A549 (cell line): ENCODE data around the gene TMEM255B. TPM values are rescaled to one million over a fixed set of nuclear protein-coding genes. Genes with fewer than 3 reads are reported as not detected.

Source experiments
- ATAC-seq, 2 experiments: fragments of 200-7000 bp in 1 of 2; fragments of >200 bp in 1 of 2; cut with Nextera tagmentation in 1 of 2; cut with Tn5 transposase in 1 of 2; 3 replicates each; pipeline versions ENCODE4 v1.8.0 to v1.9.1; 2018 to 2020; ENCODE audit warnings: mild to moderate bottlenecking in 1 of 2, moderate library complexity in 1 of 2
- CTCF ChIA-PET: fragments of 300-600 bp; sonication (Branson Sonifier 250); formaldehyde crosslinking; extraction: SDS; loops from one replicate; lab custom pipeline; 2021; ENCODE audit warnings: antibody characterized with exemption, inconsistent platforms; lab: Yijun Ruan, JAX
- POLR2A ChIA-PET: fragments of 350-600 bp; formaldehyde crosslinking; extraction: SDS; loops from one replicate; lab custom pipeline; 2021; ENCODE audit warnings: antibody characterized with exemption, inconsistent platforms; lab: Yijun Ruan, JAX
- DNase-seq, 2 experiments: peaks; one replicate each; pipeline versions ENCODE4 v3.0.0 to v3.0.0-alpha.2; 2011 to 2016; ENCODE audit warnings: low read depth in 1 of 2, low spot score in 1 of 2
- FAIRE-seq: peaks from 2 replicates; lab custom pipeline; 2011; peaks lifted over from hg19 to GRCh38; lab: Jason Lieb, UNC
- H3K27ac ChIP-seq, 2 experiments: fragments of >200 bp; sonication (Bioruptor Twin); formaldehyde crosslinking; 3 replicates each; pipeline ENCODE4 v1.5.1; 2016 to 2017
- H3K4me1 ChIP-seq: fragments of >200 bp; sonication (Bioruptor Twin); formaldehyde crosslinking; 3 replicates; pipeline ENCODE4 v1.6.1; 2016
- H3K4me2 ChIP-seq: fragments of >200 bp; sonication (Bioruptor Twin); formaldehyde crosslinking; 3 replicates; pipeline ENCODE4 v1.6.1; 2016
- H3K4me3 ChIP-seq: fragments of >200 bp; sonication (Bioruptor Twin); formaldehyde crosslinking; 3 replicates; pipeline ENCODE4 v1.5.1; 2016
- H3K9me3 ChIP-seq: fragments of >200 bp; sonication (Bioruptor Twin); formaldehyde crosslinking; 3 replicates; pipeline ENCODE4 v1.6.1; 2016
- CBX2 ChIP-seq: fragments of 200-600 bp; sonication (generic); IDR thresholded peaks from 2 replicates; pipeline ENCODE4 v1.6.1; 2016; ENCODE audit warnings: low read depth, mild to moderate bottlenecking, borderline replicate concordance
- CTCF ChIP-seq: fragments of >200 bp; sonication (Bioruptor Twin); formaldehyde crosslinking; IDR thresholded peaks from 3 replicates; pipeline ENCODE4 v1.5.1; 2016
- EHF ChIP-seq: fragments of 250-450 bp; sonication (Bioruptor Pico); IDR thresholded peaks from 2 replicates; pipeline ENCODE4 v1.5.0; 2020; ENCODE audit warnings: mild to moderate bottlenecking
- EHMT2 ChIP-seq: fragments of 200-600 bp; sonication (generic); IDR thresholded peaks from 2 replicates; pipeline ENCODE4 v1.6.1; 2016; ENCODE audit warnings: antibody characterized with exemption, low read depth, mild to moderate bottlenecking, moderate library complexity
- EP300 ChIP-seq, 2 experiments: fragments of >200 bp; sonication (Bioruptor Twin); formaldehyde crosslinking; IDR thresholded peaks; 2 replicates in 1 of 2; 3 replicates in 1 of 2; pipeline ENCODE4 v1.6.1; 2016 to 2017
- FOSB ChIP-seq: fragments of 250-450 bp; sonication (Bioruptor Pico); IDR thresholded peaks from 2 replicates; pipeline ENCODE4 v1.5.0; 2020; ENCODE audit warnings: mild to moderate bottlenecking, moderate library complexity
- FOSL2 ChIP-seq, 2 experiments: fragments of 450-650 bp in 1 of 2; fragments of >200 bp in 1 of 2; sonication (Bioruptor Twin) in 1 of 2; formaldehyde crosslinking; IDR thresholded peaks; 2 replicates each; pipeline versions ENCODE4 v1.5.0 to v1.6.1; 2016 to 2020; ENCODE audit warnings: mild to moderate bottlenecking in 1 of 2, moderate library complexity in 1 of 2
- HEYL ChIP-seq: fragments of 250-450 bp; sonication (Bioruptor Pico); IDR thresholded peaks from 2 replicates; pipeline ENCODE4 v1.8.0; 2021; ENCODE audit warnings: mild to moderate bottlenecking, moderate library complexity
- HOXA7 ChIP-seq: fragments of 250-450 bp; sonication (Bioruptor Pico); IDR thresholded peaks from 2 replicates; pipeline ENCODE4 v1.5.0; 2020; ENCODE audit warnings: mild to moderate bottlenecking, moderate library complexity
- HOXB5 ChIP-seq: fragments of 250-450 bp; sonication (Bioruptor Pico); IDR thresholded peaks from 2 replicates; pipeline ENCODE4 v1.5.0; 2020; ENCODE audit warnings: mild to moderate bottlenecking, moderate library complexity
- JUNB ChIP-seq: fragments of >200 bp; sonication (Bioruptor Twin); formaldehyde crosslinking; IDR thresholded peaks from 2 replicates; pipeline ENCODE4 v1.6.1; 2016
- MAZ ChIP-seq: fragments of 150-350 bp; IDR thresholded peaks from 2 replicates; pipeline ENCODE4 v1.6.1; 2014; ENCODE audit warnings: antibody characterized with exemption, low read depth, low read length, borderline replicate concordance
- MYC ChIP-seq: IDR thresholded peaks from 2 replicates; pipeline ENCODE4 v1.6.1; 2012; ENCODE audit warnings: mild to moderate bottlenecking, inconsistent platforms, low read length, improper control_type of control experiment, borderline replicate concordance
- NPAS2 ChIP-seq: fragments of 250-450 bp; sonication (Bioruptor Pico); IDR thresholded peaks from 2 replicates; pipeline ENCODE4 v1.8.0; 2022; ENCODE audit warnings: mild to moderate bottlenecking, moderate library complexity, borderline replicate concordance
- POLR2AphosphoS2 ChIP-seq: conservative IDR thresholded peaks from 2 replicates; pipeline ENCODE4 v1.6.1; 2012; ENCODE audit warnings: low read length, improper control_type of control experiment, inconsistent platforms
- RARB ChIP-seq: fragments of 250-450 bp; sonication (Bioruptor Pico); IDR thresholded peaks from 2 replicates; pipeline ENCODE4 v1.8.0; 2021; ENCODE audit warnings: mild to moderate bottlenecking, moderate library complexity
- RCOR1 ChIP-seq: fragments of 150-350 bp; IDR thresholded peaks from 2 replicates; pipeline ENCODE4 v1.6.1; 2014; ENCODE audit warnings: antibody characterized with exemption, low read length, low read depth
- REST ChIP-seq: fragments of 200-600 bp; sonication (generic); IDR thresholded peaks from 2 replicates; pipeline ENCODE4 v1.6.1; 2016; ENCODE audit warnings: antibody characterized with exemption, mild to moderate bottlenecking, moderate library complexity
- SMC3 ChIP-seq: fragments of >200 bp; sonication (Bioruptor Twin); formaldehyde crosslinking; IDR thresholded peaks from 3 replicates; pipeline ENCODE4 v1.6.1; 2018; ENCODE audit warnings: inconsistent platforms
- TP53 ChIP-seq: fragments of 250-450 bp; sonication (Bioruptor Pico); IDR thresholded peaks from 2 replicates; pipeline ENCODE4 v1.5.0; 2021; ENCODE audit warnings: mild to moderate bottlenecking, moderate library complexity
- ZC3H11A ChIP-seq: fragments of 450-650 bp; IDR thresholded peaks from 2 replicates; pipeline ENCODE4 v1.6.1; 2014; ENCODE audit warnings: antibody characterized with exemption, mild to moderate bottlenecking
- ZSCAN20 ChIP-seq: fragments of 250-450 bp; sonication (Bioruptor Pico); IDR thresholded peaks from 2 replicates; pipeline ENCODE4 v1.8.0; 2022; ENCODE audit warnings: mild to moderate bottlenecking, moderate library complexity
- WGBS: methylation state at CpG from one replicate; pipeline ENCODE4 v1.1.6; 2017; ENCODE audit errors: missing lambda C conversion rate; 5-methylcytosine and 5-hydroxymethylcytosine counted together
- polyA plus RNA-seq, 4 experiments: library from polyadenylated mRNA; depleted of rRNA in 3 of 4; stranded (reverse); fragments of >200 nt; fragmentation: RNase III in 1 of 4; extraction: RNeasy Plus Mini Kit Qiagen cat#74134 plus additional on column Dnase treatment in 1 of 4; gene quantifications; 2 replicates in 3 of 4; 3 replicates in 1 of 4; pipeline ENCODE4 v1.2.3, GENCODE V29; 2011 to 2017

The TMEM255B gene
- polyA plus RNA-seq, 2 of the 4 experiments (the other 2 are of a cell fraction), result 0.54 to 1.1 TPM

- no peak for DNase-seq
- ChIA-PET CTCF (no interaction called here), POLR2A (no interaction called here)
- Histone ChIP-seq H3K4me1 (peaks cover 12% of the 10 kb centered on the region; the same call in 2 of the 3 replicates), H3K4me3 (no peak overlapping the region), H3K9me3 (no peaks in the 10 kb centered on the region), H3K27ac (no peak overlapping the region), H3K4me2 (no peak overlapping the region)
- 87% methylated on average over 12 of the region's 12 CpGs for WGBS
- no peak for FAIRE-seq
- TF ChIP-seq NPAS2 (no peak), FOSB (CRISPR knock-in tag) (no peak), HOXB5 (CRISPR knock-in tag) (no peak), ZSCAN20 (CRISPR knock-in tag) (no peak), FOSL2 (IDR thresholded peaks at IDR 0.05) (no peak), FOSL2 (CRISPR knock-in tag; IDR thresholded peaks at IDR 0.05) (no peak), POLR2AphosphoS2 (no peak), EP300 (IDR thresholded peaks at IDR 0.05) (no peak), REST (no peak), CTCF (no peak), MAZ (no peak), RCOR1 (no peak), EHMT2 (no peak), EHF (no peak), CBX2 (no peak), ZC3H11A (no peak)
- ATAC-seq, result no peak
Observed at GRCh38 chr13:113860051-113860664, 101.1 kb downstream of the TMEM255B start.

GRCh38 chr13:113860665-113861432, 101.8 kb downstream of the TMEM255B start:
- TF ChIP-seq FOSB (CRISPR knock-in tag) (no peak), HEYL (no peak), TP53 (no peak), MAZ (no peak), JUNB (no peak), CBX2 (no peak), RCOR1 (no peak), SMC3 (no peak), RARB (no peak), HOXA7 (no peak), MYC (no peak)
- no peaks in the 10 kb centered on the region for H3K9me3 ChIP-seq
- no peak for DNase-seq
- peaks cover 12% of the 10 kb centered on the region; the same call in 2 of the 3 replicates for H3K4me1 ChIP-seq
- no peak for ATAC-seq
- FAIRE-seq, result no peak
- no peak overlapping the region for H3K27ac ChIP-seq
- H3K4me2 ChIP-seq, result no peak overlapping the region
- POLR2A ChIA-PET, result no interaction called here
- CTCF ChIA-PET, result interaction anchor here (0.7 kb wide), 1 partner anchor 35 kb away, joined by 3 read pairs; no protein-coding TSS in a partner anchor
- WGBS, result 91% methylated on average over 6 of the region's 15 CpGs
- H3K4me3 ChIP-seq, result no peak overlapping the region
